Epidermal melanocyte (primary cell): Measurements from ENCODE around the gene SELENOF.
A peak's percentile ranks its signal among the peaks of the same experiment; 100 is the strongest.

Experiments
- DNase-seq: peaks from one replicate; pipeline ENCODE4 v3.0.0; 2011; ENCODE audit warnings: low spot score; ENCODE audit not compliant: insufficient read length

The SELENOF gene

DNA sequence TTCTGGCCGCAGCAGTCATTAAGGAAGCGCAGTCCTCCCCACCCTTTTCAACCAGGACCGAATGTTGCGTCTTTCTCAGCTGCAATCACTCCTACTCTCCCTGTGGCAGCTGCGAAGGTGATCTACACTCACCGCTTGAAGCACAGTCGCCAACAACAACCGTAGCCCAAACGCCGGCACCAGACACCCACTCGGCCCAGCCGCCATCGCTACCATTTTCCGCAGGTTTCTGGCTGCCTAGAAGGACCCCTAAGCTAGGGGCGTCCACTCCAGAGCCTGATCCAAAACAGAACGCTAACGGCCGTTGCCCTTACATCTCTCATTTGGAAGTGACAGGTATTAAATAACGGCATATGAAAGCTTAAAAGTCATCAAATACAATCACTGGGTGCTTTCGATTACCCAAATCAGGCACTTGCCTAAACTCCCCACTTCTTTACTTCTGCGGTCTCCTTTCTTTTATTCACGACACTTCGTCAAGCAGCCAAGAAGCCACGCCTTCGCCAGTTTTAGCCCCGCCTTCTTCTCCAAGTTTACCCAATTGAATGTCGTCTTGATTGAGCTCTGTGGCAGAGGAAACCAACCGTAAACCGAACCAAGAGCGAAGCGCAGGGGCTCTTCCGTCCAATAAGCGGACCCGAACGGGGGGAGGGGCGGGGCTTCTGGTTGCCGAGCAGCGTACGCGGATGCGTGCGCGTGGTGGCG is at the start of gene SELENOF:
TSS of gene SELENOF (minus strand) at position 231 of the 705 bp plus-strand sequence. CDS start at position 216, 15 bp downstream.
- peak; percentile 93 for DNase-seq

DNA sequence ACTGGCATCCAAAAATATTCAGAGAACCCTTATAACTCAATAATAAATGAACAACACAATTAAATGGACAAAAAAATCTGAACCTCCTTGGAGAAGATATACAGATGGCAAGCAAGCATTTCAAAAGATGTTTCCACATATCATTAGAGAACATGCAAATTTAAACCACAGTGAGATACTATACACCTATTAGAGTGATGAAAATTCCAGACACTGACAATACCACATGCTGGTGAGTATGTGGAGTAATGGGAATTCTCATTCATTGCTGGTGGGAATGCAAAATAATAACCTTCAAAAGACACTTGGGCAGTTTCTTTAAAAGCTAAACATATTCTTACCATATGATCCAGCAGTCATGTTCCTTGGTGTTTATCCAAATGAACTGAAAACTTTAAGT is 46.6 kb upstream of the SELENOF start:
- no peak for DNase-seq

GRCh38 chr1:86957221-86957620 is 43.3 kb upstream of the SELENOF start:
- DNase-seq = no peak

DNA sequence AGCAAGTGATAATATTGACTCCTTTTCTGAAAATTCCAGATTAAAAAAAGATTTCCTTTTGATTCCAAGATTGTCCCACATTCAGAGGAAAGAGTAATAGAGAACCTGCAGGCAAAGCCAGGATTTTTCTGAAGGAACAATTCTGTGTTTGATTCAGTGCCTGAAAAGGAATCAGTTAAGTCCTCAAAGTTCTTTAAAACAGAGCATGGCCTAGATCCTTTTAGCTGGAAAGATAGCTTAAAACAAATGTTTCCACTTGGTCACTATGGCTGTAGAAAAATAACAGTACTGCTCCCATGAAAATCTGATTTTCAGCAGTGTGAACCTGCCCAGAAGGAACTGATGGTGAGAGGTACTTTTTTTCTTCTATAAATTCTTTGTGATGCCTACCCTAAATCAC is 42.3 kb upstream of the SELENOF start:
- no peak for DNase-seq

DNA sequence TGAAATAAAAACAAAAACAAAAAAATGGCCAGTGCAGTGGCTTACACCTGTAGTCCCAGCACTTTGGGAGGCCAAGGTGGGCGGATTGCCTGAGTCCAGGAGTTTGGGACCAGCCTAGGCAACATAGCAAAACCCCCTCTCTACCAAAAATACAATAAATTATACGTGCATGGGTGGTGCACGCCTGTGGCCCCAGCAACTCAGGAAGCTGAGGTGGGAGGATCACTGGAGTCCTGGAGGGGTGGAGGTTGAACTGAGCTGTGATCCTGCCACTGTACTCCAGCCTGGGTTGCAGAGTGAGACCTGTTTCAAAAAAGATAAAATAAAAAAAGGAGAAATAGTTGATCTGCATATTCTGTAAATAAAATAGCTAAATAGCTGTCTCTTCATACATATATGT is 41.8 kb upstream of the SELENOF start:
- DNase-seq = no peak

DNA sequence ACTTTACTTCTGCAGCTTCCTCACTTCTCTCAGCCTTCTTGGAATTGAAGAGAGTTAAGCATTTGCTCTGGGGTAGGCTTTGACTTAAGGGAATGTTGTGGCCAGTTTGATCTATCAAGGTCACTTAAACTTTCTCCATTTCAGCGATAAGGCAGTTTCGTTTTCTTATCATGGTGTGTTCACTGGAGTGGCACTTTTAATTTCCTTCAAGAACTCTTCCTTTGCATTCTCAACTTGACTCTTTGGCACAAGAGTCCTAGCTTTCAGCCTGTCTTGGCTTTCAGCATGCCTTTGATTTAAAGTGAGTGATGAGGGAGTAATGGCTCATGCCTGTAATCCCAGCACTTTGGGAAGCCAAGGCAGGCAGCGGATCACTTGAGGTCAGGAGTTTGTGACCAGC is 39.2 kb upstream of the SELENOF start:
- DNase-seq = no peak

DNA sequence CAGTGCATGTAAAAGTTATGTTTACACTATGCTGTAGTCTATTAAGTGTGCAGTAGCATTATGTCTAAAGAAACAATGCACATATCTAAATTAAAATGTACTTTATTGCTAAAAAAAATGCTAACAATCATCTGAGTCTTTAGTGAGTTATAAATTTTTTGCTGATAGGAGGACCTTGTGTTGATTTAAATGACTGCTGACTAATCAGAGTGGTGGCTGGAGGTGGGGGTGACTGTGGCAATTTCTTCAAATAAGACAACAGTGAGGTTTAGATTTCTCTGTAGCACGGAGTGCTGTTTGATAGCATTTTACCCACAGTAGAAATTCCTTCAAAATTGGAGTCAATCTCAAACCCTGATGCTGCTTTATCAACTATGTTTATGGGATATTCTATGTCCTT is 37.5 kb upstream of the SELENOF start:
- no peak for DNase-seq

DNA sequence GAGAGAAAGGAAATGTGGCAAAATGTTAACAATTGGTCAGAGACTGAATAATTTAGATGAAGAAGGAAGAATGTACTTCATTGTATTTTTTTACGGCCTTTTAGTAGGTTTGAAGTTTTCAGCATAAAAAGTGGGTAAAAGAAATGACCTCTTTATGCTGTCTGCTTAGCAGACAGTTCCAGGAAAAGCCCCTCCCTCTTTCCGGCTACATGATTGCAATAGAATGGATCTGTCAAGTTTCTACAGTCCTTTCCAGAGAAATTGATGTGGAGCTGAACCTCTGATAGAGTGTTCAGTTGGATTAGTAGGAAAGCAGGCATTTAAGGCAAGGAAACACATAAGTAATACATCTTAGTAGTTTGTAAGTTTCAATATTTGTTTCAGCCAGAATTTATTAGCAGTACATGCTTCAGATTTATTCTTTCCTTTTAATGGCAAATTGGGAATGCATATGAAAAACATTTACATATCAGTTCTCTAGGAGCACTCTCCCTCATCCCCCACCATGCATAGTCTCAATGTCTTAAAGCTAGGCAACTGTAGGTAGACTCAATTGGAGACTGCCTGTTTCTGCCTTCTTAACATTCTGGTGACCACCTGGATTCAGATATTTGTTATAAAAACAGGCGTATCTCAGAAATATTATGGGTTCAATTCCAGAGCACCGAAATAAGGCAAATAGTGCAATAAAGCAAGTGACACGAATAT is 36.9 kb upstream of the SELENOF start:
- no peak for DNase-seq

DNA sequence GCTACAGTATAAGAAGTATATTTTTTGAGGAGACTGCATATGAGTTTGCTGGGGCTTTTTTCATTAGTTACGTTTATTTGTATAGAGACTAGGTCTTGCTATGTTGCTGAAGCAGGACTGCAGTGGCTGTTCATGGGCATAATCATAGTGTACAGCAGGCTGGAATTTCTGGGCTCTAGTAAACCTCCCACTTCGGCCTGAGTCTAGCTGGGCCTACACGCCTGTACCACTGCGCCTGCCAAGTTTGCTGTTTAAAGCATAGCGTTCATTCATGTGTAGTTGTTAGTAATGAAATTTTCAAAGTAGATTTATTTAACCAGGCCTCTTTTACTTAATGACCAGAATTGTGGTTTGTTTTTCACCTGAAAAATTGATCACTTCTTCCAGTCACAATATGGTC is 34.3 kb upstream of the SELENOF start:
- no peak for DNase-seq

DNA sequence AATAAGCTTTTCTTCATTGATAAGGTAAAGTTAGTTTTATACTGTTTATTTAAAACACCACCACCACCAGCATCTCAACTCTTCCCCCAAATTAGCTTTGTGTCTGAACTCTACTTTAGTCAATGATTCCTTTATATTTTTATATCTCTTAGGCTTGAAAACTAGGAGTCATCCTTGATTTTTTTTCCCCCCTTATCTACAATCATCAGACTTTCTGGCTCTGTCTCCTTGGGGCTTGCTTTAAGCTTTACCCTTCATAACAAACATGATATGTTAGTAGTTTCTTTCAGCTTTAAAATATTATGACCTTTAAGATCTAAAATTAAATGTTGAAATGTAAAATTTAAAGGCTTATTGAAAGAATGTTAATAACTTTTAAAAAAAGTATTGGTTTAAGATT is 28.8 kb upstream of the SELENOF start:
- DNase-seq = no peak

GRCh38 chr1:86942042-86942441 is 28.1 kb upstream of the SELENOF start:
- no peak for DNase-seq

DNA sequence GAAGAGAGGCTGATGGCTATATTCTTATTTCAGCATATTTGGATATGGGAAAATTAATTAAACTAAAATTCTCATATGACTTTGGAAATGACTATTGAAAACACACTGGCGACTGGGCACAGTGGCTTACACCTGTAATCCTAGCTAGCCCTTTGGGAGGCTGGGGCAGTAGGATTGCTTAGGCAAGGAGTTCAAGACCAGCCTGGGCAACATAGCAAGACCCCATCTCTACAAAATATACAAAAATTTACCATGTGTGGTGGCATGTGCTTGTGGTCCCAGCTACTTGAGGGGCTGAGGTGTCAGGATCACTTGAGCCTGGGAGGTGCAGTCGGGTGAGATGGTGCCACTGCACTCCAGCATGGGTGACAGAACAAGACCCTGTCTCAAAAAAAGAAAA is 26.7 kb upstream of the SELENOF start:
- no peak for DNase-seq

- no peak for DNase-seq
Measured at GRCh38 chr1:86939406-86939805, 25.5 kb upstream of the SELENOF start.

GRCh38 chr1:86938855-86939254 is 24.9 kb upstream of the SELENOF start:
- DNase-seq = no peak

DNA sequence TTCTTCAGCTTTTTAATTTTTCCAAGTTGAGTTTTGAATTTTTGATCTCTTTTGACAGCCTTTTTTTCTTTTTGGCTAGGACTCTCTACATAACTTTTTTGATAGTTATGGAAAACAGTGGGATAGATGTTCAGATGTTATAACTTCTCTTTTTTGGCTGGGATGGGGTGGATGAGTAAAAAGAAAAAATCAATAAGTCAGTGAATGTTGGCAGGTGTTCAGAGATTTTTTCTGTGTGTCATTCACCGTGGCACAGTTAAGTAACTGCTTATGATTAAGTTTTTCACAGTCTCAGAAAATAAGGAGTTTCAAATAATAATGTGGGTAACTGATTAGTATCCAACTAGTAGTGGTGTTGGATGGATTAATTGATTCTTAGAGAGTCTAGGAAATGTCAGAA is 24.5 kb upstream of the SELENOF start:
- DNase-seq = no peak

DNA sequence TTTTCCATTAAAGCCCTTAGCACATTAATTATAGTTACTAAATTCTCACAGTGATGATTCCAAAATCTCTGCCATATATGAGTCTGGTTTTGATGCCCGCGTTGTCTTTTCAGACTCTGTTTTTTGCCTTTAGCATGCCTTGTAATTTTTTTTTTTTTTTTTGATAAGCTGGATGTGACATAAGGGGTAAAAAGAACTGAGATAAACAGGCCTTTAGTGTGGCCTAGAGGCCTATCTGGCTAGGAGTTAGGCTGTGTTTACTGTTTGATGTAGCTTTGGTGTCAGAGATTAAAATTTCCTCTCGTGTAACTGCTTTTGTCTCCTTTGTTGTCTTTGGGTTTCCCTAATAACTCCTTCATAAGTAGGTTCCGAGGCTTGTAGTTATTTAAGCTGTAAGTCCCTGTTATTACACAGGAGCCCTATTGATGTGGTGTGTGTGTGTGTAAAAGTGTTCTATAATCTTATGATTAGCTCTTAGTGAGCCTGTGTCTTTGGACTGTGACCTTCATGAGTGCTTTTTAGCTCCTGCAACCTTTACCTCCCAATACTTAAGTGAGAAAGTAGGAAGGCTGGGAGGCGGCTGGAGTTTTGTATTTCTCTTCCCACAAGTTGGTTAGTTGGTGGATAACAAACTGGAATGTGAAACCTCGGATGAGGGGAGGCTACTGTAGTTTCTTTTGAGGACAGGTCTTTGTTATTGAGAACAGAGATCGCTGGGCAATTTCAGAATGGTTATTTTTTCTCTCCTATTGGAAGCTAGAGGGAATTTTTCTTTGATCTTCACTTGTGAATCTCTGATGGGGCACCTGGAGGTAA is 19.8 kb upstream of the SELENOF start:
- DNase-seq = no peak

DNA sequence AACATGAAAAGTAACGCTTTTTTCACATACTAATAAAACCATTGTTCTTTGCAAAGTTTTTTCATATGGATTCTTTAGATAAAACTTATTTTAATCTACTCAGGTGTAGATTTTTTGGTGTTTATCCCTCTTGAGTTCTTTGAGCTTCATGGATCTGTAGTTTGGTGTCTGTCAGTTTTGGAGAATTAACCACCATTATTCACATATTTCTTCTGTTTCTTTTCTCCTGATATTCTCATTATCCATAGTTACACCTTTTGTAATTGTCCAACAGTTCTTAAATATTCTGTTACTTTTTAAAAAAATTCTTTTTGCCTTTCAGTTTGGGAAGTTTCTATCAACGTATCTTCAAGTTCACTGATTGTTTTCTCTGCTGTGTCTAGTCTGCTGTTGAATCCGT is 19.1 kb upstream of the SELENOF start:
- DNase-seq = no peak

- no peak for DNase-seq
Measured at GRCh38 chr1:86928819-86929218, 14.9 kb upstream of the SELENOF start.

DNA sequence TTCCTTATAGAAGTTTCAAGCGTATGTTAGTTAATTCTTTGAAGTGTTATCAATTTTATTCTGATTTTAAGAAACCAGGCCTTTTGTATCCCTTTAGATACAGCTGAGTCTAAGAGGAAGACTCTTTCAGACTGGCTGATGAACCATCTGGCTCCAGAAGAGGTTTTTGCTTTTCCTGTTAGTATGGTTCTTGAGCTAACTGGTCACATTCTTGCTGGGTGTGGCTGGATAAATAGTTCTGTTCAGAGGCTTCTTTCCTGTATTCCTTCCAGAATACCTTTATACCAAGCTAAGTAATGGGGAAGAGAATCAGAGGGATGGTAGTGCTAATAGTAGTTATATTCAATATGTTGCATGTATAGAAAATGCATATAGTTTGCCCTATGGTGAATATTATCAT is 13.0 kb upstream of the SELENOF start:
- DNase-seq = no peak

- DNase-seq = no peak
Measured at GRCh38 chr1:86925742-86926141, 11.8 kb upstream of the SELENOF start.

DNA sequence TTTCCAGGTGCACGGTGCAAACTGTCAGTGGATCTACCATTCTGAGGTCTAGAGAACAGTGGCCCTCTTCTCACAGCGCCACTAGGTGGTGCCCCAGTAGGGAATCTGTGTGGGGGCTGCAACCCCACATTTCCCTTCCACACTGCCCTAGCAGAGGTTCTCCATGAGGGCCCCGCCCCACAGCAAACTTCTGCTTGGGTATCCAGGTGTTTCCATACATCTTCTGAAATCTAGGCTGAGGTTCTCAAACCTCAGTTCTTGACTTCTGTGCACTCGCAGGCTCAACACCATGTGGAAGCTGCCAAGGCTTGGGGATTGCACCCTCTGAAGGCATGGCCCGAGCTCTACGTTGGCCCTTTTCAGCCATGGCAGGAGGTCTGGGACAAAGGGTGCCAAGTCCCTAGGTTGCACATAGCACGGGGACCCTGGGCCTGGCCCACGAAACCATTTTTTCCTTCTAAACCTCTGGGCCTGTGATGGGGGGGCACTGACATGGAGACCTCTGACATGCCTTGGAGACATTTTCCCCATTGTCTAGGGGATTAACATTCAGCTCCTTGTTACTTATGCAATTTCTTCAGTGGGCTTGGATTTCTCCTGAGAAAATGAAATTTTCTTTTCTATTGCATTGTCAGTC is 10.5 kb upstream of the SELENOF start:
- DNase-seq = no peak

GRCh38 chr1:86922445-86922844 is 8.5 kb upstream of the SELENOF start:
- no peak for DNase-seq
